OCI-M2 (cell line): ENCODE results near the gene CDC14B.

Experiments
- DNase-seq: peaks from one replicate; lab custom pipeline; 2025; ENCODE audit not compliant: unreplicated experiment; lab: John Stamatoyannopoulos, UW

Gene CDC14B

DNA sequence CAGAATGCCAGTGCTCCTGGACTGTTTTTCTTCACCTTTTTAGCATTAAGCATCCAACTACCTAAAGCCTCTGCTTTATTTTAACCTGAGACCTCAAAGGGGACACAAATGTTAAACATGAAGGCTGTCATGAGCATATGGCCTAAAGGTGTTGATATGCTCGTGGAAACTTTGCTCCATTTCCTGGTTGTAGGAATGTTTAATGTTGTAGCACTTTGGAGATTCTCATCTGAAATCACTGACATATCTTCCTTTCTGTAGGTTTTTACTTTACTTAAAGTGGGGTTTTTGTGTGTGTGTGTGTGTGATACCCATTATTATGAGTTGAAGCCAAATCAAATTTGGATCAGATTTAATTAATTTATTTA, 132.6 kb downstream of the CDC14B start:
- DNase-seq, result no peak

DNA sequence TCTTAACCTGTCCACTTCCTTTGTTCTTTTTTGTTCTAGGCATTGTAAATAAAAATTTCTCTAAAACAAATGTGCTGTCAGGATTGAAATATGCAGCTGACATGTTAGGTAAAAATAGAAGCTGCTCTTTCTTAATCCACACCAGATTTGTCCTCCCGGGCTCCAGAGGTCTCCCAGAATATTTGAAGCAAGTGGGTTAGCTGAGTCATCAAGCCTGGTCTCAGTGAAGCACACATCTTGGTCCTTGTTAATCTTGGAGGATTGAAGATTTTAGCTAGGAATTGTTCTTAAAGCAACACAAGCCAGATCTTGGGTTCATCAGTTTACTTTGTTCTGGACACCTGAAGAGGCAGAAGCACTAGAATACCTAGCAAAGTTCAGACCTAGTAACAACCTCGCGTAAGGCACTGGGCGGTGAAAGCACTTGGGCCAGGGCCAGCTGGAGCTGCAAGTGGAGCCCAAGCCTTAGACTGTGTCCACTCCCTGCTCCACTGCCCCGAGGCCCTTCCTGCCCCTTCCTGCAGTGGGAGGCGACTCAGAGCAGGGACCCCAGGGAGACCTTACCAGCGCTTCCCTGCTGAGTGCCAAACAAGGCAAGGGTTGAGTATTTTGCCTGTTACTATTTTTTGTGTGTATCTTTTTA, 133.1 kb downstream of the CDC14B start:
- no peak for DNase-seq

DNA sequence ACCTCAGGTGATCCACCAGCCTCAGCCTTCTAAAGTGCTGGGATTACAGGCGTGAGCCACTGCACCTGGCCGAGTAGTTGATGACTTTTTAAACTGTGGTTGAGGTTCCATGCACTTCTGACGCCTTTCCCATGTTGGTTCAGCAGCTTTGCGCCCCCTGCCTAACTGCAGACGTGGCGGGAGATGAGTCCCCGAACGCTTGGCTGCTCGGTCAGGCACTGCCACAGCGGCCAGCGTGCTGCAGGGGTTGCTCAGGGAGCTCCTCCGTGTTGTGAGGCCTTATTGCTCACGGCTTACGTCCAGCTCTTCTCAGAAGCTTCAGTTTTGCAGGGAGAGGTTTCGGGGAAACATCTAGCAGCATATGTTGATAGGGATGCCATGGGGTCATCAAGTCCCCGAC, 134.4 kb downstream of the CDC14B start:
- DNase-seq, result no peak

DNA sequence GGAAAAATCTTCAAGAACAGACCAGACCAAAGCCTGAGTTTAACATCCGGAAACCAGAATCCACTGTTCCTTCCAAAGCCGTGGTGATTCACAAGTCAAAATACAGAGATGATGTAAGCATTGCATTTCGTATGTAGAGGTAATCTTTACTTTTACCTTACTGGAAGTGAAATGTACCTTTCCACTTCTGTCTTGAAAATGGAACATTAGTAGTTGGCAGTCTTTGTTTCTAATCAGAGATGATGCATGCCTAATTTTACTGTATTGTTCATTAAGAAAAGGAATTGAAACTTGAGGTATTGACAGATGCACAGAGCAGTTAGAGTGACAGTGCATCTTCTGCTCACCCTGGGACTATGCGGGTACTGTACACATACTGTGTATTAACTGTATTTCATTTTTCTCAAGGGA, 135.1 kb downstream of the CDC14B start:
- no peak for DNase-seq

DNA sequence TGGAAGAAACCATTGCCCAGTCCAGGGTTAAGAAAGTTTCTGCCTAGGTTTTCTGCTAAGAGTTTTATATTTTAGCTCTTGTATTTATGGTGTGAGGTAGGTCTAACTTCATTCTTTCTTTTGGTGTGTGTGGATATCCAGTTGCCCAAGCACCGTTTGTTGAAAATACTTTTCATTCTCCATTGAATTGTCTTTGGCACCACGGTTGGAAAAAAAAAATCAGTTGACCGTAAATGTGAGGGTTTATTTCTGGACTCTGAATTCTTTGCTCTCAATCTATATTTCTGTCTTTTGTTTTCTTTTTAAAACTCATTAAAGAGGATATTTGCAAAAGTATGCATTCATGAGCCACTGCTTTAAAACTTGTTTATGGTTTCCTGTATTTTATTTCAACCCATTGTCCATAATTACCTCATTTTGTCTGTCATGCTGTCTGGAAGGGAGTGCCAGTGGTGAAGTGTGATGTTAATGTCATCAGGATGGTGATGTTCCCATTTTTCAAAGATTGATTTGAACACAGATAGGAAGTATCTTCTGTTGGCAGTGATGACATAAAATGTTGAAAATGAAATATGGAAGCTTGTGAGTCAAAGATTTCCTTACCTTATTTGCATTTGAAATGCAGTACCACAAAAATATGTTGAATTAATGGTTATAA, 135.8 kb downstream of the CDC14B start:
- no peak for DNase-seq

DNA sequence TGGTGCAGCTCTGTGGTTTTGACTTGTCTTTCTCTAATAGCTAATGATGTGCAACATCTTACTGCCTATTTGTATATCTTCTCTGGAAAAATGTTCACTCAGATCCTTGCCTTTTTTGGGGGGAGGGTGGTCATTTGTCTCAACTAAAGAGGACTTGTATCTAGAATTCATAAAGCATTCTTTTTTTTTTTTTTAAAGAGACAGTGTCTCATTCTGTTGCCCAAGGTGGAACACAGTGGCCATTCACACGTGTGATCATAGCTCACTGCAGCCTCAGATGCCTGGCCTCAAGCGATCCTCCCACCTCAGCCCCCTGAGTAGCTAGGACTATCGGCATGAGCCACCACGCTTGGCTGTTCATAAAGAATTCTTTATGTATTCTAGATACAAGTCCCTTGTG, 136.4 kb downstream of the CDC14B start:
- no peak for DNase-seq

DNA sequence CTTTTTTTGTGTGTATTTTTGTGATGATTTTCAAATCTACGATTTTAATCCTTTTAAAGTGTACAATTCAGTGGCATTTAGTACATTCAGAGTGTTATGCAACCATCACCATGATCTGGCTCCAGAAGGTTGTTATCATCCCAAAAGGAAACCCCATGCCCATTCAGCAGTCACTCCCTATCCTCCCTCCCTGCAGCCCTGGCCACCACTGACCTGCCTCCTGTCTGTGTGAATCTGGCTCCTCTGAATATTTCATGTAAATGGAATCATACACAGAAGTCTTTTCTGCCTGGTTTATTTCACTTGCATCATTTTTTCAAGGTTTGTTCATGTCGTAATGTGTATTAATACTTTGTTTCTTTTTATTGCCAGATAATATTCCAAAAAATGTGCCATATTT, 137.2 kb downstream of the CDC14B start:
- DNase-seq, result no peak

DNA sequence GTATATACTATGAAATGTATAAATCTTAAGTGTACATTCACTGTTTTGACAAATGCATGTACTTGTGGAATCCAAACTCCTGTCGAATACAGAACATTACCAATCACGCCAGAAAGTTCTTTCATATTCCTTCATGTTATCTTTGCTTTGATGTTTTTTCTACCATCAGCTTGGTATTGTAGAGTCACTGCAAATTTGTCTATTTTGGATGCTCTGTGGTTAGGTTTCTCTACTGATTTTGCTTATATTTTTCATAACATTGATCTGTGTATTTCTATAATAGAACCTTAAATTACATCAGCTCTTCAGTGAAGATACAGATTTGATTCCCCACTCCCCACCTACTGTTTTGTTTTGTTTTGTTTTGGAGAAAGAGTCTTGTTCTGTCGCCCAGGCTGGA, 138.9 kb downstream of the CDC14B start:
- DNase-seq, result no peak

DNA sequence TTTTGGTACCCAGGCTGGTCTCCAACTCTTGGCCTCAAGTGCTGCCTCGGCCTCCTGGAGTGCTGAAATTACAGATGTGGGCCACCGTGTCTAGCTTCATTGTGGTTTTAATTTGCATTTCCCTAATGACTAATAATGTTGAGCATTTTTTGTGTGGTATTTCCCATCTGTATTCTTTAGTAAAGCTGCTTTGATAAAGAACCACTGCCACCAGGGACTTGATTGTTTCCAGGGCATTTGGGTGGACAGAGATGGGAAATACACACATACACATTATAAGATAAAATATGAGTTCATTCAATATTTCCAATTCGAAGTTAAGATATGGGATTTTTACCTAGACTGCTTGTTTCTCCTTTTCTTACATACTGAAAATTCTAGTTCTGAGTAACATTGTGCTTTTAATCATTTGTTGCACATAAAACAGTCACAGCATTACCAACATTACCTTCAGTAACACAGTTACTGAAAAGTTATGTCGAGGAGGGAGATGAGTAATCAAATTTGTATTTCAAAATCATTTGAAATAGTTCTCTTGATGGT, 140.7 kb downstream of the CDC14B start:
- DNase-seq, result no peak

DNA sequence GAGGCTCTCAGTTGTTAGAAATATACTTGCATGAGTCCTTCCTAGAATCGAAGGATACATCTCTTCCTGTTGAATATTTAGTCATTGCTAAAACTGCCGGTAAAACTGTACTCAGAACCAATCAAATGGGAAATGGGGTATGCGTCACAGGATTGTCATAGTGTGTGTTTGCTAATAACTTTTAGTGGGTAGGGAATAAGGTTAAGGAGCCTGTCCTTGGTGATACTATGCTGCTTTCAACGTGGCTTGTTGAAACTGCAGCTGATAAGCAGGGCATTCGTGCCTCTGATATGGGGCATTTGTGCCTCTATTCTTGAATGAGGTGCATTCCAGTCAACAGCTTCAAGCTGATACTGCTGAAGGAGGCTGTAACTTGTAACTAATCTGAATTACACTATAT, 143.1 kb downstream of the CDC14B start:
- no peak for DNase-seq

DNA sequence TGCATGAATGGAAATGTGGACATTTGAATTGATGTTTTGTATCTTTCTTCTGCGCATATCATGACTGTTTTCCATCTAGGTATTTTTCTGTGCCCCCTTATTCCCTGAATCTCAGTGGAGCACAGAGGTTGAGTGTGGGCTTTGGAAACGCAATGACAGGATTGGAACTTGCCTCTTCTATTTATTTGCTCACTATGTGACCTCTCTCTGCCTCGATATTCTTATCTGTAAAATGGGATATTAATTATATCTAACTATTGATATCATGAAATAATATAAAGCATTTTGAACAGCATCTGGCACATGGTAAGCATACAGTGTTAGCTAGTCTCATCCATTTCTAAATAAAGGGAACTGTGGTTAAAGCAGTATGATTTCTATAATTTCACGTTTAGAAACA, 143.6 kb downstream of the CDC14B start:
- DNase-seq, result no peak

DNA sequence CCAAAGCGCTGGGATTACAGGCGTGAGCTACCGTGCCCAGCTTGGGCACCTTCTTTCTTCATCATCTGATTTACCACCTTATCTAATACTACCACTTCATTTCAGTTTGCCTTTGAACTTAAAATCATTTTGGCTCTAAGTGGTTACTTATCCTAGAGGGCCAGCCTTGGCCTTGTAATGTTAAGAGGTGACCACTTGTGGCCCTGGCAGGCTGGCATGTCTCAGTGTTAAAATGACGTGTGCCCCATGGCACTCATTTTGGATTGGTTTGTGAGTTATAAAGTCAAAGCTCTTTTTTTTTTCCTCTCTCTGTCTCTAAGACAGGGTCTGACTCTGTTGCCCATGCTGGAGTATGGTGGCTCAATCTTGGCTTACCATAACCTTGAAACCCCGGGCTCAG, 151.9 kb downstream of the CDC14B start:
- no peak for DNase-seq

DNA sequence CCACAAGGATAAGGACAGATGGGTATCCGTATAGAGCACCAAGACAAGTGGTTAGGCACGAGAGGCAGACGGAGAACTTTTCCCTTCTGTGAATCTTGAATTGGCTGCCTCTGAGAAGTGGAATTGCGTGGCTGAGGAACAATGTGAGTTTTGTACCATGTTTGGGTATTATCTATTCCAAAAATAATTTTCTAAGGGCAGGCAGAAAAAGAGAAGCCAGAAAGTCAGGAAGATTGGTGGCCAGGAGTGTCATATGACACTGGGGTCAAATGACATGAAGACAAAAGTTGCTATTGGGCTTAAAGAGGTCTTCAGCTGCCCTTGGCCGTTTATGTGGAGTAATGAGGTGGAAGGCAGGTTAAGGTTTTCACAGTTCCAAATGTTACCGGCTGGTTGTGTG, 155.2 kb downstream of the CDC14B start:
- DNase-seq, result no peak

DNA sequence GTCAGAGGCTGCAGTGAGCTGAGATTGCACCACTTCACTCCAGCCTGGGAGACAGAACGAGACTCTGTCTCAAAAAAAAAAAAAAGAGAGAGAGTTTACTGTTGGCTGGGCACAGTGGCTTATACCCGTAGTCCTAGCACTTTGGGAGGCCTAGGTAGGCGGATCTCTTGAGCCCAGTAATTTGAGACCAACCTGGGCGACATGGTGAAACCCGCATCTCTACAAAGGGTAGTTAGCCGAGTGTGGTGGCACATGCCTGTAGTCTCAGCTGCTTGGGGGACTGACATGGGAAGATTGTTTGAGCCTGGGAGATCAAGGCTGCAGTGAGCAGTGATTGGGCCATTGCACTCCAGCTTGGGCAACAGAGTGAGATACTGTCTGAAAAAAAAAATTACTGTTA, 157.1 kb downstream of the CDC14B start:
- no peak for DNase-seq

DNA sequence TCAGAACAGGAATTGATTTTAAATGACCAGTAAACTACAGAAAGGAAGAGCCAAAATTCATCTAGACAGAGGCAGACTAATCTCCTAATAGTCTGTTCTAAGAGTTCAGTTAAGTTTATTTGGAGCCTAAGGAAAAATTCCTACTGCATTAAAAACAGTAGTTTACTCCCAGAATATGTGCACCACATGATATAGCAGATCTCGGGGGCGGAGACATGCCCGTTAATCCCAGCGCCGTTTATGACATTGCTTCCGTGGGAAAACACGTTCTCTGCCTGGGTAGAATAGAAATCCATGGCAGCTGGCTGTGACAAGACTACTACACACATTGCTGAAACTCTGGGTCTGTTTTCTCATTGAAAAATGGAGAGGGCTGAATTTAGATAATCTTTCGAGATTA, 158.3 kb downstream of the CDC14B start:
- DNase-seq, result no peak

DNA sequence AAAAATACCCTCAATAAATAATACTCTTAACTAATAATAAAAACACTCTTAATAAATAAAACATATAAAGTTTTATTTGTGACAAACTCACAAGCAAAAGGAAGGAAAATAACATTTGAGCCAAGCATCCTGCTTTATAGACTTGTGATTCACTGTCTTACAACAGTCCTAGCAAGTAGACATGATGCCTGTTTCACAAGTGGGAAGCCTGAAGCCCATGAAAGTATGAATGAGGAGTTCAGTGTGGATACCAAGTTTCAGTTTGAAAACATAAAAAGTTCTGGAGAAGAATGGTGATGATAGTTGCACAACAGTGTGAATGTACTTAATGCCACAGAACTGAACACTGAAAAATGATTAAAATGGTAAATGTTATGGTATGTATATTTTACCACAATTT, 158.8 kb downstream of the CDC14B start:
- no peak for DNase-seq

DNA sequence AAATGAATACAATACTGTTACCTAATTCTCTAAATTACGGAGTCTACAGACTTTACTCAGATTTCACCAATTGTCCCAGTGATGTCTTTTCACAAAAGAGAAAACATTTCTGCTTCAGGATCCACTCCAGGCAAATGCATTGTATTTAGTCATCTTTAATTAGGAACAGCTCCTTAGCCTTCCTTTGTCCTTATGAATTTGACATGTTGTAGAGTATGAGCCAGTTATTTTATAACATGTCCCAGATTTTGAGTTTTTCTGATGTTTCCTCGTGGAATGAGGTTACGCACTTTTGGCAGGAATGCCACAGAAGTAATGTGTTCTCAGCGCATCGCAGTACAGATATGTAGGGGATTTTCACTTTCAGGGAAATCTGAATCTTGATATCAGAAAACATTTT, 159.2 kb downstream of the CDC14B start:
- no peak for DNase-seq

DNA sequence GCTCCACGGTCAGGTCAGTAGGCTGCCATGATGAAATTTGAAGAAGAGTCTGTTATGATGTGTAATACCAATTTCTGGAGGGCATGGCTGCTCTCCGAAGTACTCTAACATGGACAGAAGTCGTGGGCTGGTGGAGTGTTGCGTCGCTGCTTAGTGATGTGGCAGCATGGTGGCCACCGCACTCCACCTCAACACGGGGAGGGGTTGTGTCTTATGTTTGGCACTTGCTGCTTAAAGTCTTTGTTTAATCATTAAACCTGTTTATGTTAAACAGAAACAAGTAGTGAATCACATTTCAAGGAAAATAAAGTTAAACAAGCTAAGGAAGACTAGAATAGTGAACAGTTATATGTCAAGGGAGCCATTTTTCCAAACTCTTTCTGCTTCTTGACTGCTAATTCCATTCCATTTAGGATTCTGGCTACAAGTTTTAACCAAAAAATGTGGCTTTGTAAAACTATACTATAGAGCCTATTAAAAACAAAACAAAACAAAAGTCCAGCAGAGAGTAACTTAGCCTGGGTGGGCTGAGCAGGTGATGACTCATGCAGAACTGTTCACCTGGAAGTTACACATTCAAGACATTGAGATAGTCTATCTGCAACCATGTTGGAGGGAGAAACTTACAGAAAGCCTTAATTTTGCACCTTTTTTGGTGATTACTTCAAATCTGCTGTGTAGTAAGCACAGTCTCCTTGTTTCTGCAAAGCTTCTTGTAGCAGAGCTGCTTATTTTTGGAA, 160.2 kb downstream of the CDC14B start:
- DNase-seq, result no peak

DNA sequence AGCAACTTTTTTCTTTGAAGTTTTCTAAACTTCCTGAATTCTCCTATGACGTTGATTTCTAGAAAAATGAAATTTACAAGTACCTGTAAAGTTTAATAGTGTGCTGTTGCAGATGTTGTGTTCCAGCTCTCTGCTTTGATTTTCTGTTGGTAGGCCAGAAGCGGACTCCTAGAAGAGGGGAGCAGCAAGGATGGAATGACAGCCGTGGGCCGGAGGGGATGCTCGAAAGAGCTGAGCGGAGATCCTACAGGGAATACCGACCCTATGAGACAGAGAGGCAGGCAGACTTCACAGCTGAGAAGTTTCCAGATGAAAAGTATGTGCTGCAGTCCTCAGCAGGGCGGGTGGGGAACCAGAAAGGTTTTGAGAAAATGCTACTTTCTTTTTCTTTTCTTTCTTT, 161.4 kb downstream of the CDC14B start:
- no peak for DNase-seq

DNA sequence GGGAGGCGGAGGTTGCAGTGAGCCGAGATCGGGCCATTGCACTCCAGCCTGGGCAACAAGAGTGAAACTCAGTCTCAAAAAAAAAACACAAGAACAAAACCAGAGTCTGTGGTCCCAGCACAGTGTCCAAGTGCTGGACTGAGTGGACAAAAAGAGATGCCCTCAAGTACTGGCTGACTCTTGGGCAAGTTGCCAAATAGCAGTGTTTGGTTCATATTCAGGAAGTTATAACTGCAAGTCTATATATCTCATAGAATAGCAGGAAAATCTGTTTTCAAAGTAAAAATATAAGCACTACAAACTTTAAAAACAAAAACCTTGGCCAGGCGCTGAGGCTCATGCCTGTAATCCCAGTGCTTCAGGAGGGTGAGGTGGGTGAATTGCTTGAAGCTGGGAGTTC, 162.4 kb downstream of the CDC14B start:
- DNase-seq, result no peak

DNA sequence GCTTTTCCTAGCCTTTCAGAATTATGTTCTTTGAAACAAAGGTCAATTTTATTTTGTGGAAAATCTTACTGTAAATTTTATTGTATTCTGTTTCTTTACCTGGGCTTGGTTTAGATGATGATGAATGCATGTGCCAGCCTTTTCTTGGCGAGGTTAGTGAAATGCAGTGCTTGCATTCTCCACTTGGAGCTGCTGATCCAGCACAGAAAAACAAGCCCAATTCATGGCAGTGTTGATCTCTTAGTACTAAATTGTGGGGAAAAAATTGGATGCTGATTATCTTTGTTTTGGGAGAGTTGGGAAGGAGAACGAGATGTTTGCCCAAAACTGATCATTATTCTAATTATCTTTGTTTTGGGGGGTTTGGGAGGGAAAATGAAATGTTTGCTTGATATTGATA, 166.0 kb downstream of the CDC14B start:
- no peak for DNase-seq
